Activated naive CD4-positive, alpha-beta T cell treated with anti-CD3 and anti-CD28 coated beads, Interleukin-2, amount 10 ng/mL, durations not matched to agents 5 hours and 36 hours (primary cell): ENCODE results near the gene MMP28. TPM values are rescaled to one million over a fixed set of nuclear protein-coding genes. Genes with fewer than 3 reads are reported as not detected.

Experiments used
- total RNA-seq, 2 experiments: library from RNA; stranded (reverse); gene quantifications; one replicate each; pipeline ENCODE4 v1.2.3, GENCODE V29; 2021

Gene MMP28
- total RNA-seq: under 1 TPM in 1 of 2 experiments, not detected in 1; 0.43 TPM

GRCh38 chr17:35795007-35795870 is at the start of gene MMP28:
Gene MMP28 (minus strand): TSS chr17:35795641. CDS start chr17:35795377, 264 bp downstream.

GRCh38 chr17:35808962-35809854 is 13.8 kb upstream of the MMP28 start, which contains the start of gene TAF15:
Gene TAF15 (plus strand): TSS chr17:35809484. CDS start chr17:35809570, 86 bp downstream.

GRCh38 chr17:35760587-35760986 is 34.9 kb downstream of the MMP28 start, which contains the start of gene C17orf50:
Gene C17orf50 (plus strand): TSS chr17:35760887. CDS start chr17:35760942, 55 bp downstream.

GRCh38 chr17:35752945-35753764 is 42.3 kb downstream of the MMP28 start, which contains the start of gene GAS2L2:
Gene GAS2L2 (minus strand): TSS chr17:35753239. CDS start chr17:35752850, 389 bp downstream.

GRCh38 chr17:35731239-35731916 is 64.1 kb downstream of the MMP28 start, which contains the start of gene RASL10B:
Gene RASL10B (plus strand): TSS chr17:35731639. CDS start chr17:35735185, 3,546 bp downstream.

Other genes starting within 250 kb of the MMP28 start
- not detected for gene SLFN14, start 234.8 kb downstream of the MMP28 start, total RNA-seq
- gene PEX12, start 217.1 kb downstream of the MMP28 start, total RNA-seq: 1 to 10 TPM; 3.2 to 3.4 TPM
- 100 to 1,000 TPM; 133 to 135 TPM for gene AP2B1, start 208.3 kb downstream of the MMP28 start, total RNA-seq
- under 1 TPM in 1 of 2 experiments, not detected in 1; 0.39 TPM for gene RASL10B, start 64.0 kb downstream of the MMP28 start, total RNA-seq
- not detected for gene GAS2L2, start 42.4 kb downstream of the MMP28 start, total RNA-seq
- gene C17orf50, start 34.8 kb downstream of the MMP28 start, total RNA-seq: not detected
- 100 to 1,000 TPM; 239 to 249 TPM for gene TAF15, start 13.8 kb upstream of the MMP28 start, total RNA-seq
- under 1 TPM in 1 of 2 experiments, not detected in 1; 0.22 TPM for gene HEATR9, start 73.2 kb upstream of the MMP28 start, total RNA-seq
- gene CCL5, start 84.7 kb upstream of the MMP28 start, total RNA-seq: 10 to 100 TPM; 30.5 to 32.7 TPM
- 10 to 100 TPM in 1 of 2 experiments, 1 to 10 TPM in 1; 9.1 to 10.5 TPM for gene RDM1, start 135.1 kb upstream of the MMP28 start, total RNA-seq
- not detected for gene LYZL6, start 148.1 kb upstream of the MMP28 start, total RNA-seq
- not detected for gene CCL16, start 185.9 kb upstream of the MMP28 start, total RNA-seq
- gene CCL14, start 191.1 kb upstream of the MMP28 start, total RNA-seq: not detected
- not detected for gene CCL15, start 205.9 kb upstream of the MMP28 start, total RNA-seq
- gene CCL23, start 222.3 kb upstream of the MMP28 start, total RNA-seq: not detected